ENCODE data around the gene ADI1.

The ADI1 gene

GRCh38 chr2:3542107-3542506 is 22.8 kb upstream of the ADI1 start:
- no peak for TF ChIP-seq ELF4 (IDR thresholded peaks at IDR 0.05)
- TF ChIP-seq HDGF (IDR thresholded peaks at IDR 0.05; ENCODE audit: borderline replicate concordance), result no peak
- TF ChIP-seq FOXA1 (IDR thresholded peaks at IDR 0.05), result no peak
- no peak for TF ChIP-seq NFRKB (IDR thresholded peaks at IDR 0.05)
- TF ChIP-seq SP1 (IDR thresholded peaks at IDR 0.05), result no peak

GRCh38 chr2:3539836-3540235 is 20.5 kb upstream of the ADI1 start:
- CTCF ChIA-PET, result no interaction called here
- no peak for DNase-seq (ENCODE audit: extremely low spot score)
- TF ChIP-seq LEF1 (IDR thresholded peaks at IDR 0.05; ENCODE audit: borderline replicate concordance) (no peak), BHLHE40 (IDR thresholded peaks at IDR 0.05; ENCODE audit: borderline replicate concordance) (no peak), SP1 (IDR thresholded peaks at IDR 0.05) (no peak), NFRKB (IDR thresholded peaks at IDR 0.05) (no peak), FOXK2 (IDR thresholded peaks at IDR 0.05) (no peak), FOXM1 (IDR thresholded peaks at IDR 0.05; ENCODE audit: borderline replicate concordance) (no peak), TARDBP (IDR thresholded peaks at IDR 0.05) (no peak), SUZ12 (IDR thresholded peaks at IDR 0.05) (no peak), ELF4 (IDR thresholded peaks at IDR 0.05) (no peak), FOXA1 (IDR thresholded peaks at IDR 0.05) (no peak), ARNT (IDR thresholded peaks at IDR 0.05) (no peak), CTBP1 (IDR thresholded peaks at IDR 0.05; ENCODE audit: borderline replicate concordance) (no peak), L3MBTL2 (conservative IDR thresholded peaks at IDR 0.05) (no peak), PKNOX1 (IDR thresholded peaks at IDR 0.05) (no peak), ZNF384 (IDR thresholded peaks at IDR 0.05) (no peak), HDGF (IDR thresholded peaks at IDR 0.05; ENCODE audit: borderline replicate concordance) (no peak)
- POLR2A ChIA-PET, result no interaction called here

More at GRCh38 chr2:3542107-3542506, 22.8 kb upstream of the ADI1 start:
- POLR2A ChIA-PET, result no interaction called here
- no peak for DNase-seq (ENCODE audit: extremely low spot score)
- CTCF ChIA-PET, result no interaction called here

GRCh38 chr2:3536682-3537632 is 17.6 kb upstream of the ADI1 start:
- ChIA-PET POLR2A (interaction anchor here (0.7 to 1.1 kb wide), 2 partner anchors 18 to 68 kb away, joined by 3 to 8 read pairs; partner anchors contain the start of gene ADI1), CTCF (no interaction called here)

GRCh38 chr2:3535794-3536681 is 16.7 kb upstream of the ADI1 start:
- ChIA-PET POLR2A (interaction anchor here (0.7 to 1.4 kb wide), 3 partner anchors 12 to 69 kb away, joined by 3 to 8 read pairs (median 6); partner anchors contain the start of gene ADI1), CTCF (no interaction called here)
- DNase-seq (ENCODE audit: extremely low spot score), result no peak
- TF ChIP-seq PKNOX1 (IDR thresholded peaks at IDR 0.05) (no peak), TARDBP (IDR thresholded peaks at IDR 0.05) (no peak), LEF1 (IDR thresholded peaks at IDR 0.05; ENCODE audit: borderline replicate concordance) (no peak), FOXM1 (IDR thresholded peaks at IDR 0.05; ENCODE audit: borderline replicate concordance) (no peak), ARNT (IDR thresholded peaks at IDR 0.05) (no peak), ELF4 (IDR thresholded peaks at IDR 0.05) (no peak), NFRKB (IDR thresholded peaks at IDR 0.05) (no peak)

More at GRCh38 chr2:3536682-3537632, 17.6 kb upstream of the ADI1 start:
- TF ChIP-seq NFRKB (IDR thresholded peaks at IDR 0.05) (no peak), ELF4 (IDR thresholded peaks at IDR 0.05) (no peak), SP1 (IDR thresholded peaks at IDR 0.05) (no peak), FOXA1 (IDR thresholded peaks at IDR 0.05) (no peak), CTBP1 (IDR thresholded peaks at IDR 0.05; ENCODE audit: borderline replicate concordance) (no peak), L3MBTL2 (conservative IDR thresholded peaks at IDR 0.05) (no peak)
- DNase-seq (ENCODE audit: extremely low spot score), result peak; percentile 56

GRCh38 chr2:3535467-3535793 is 16.1 kb upstream of the ADI1 start:
- TF ChIP-seq TARDBP (IDR thresholded peaks at IDR 0.05) (no peak), LEF1 (IDR thresholded peaks at IDR 0.05; ENCODE audit: borderline replicate concordance) (no peak), FOXK2 (IDR thresholded peaks at IDR 0.05) (no peak), NFRKB (IDR thresholded peaks at IDR 0.05) (no peak), ZNF384 (IDR thresholded peaks at IDR 0.05) (no peak), FOXM1 (IDR thresholded peaks at IDR 0.05; ENCODE audit: borderline replicate concordance) (no peak), HDGF (IDR thresholded peaks at IDR 0.05; ENCODE audit: borderline replicate concordance) (no peak), ARNT (IDR thresholded peaks at IDR 0.05) (no peak), BHLHE40 (IDR thresholded peaks at IDR 0.05; ENCODE audit: borderline replicate concordance) (no peak), FOXA1 (IDR thresholded peaks at IDR 0.05) (no peak), SUZ12 (IDR thresholded peaks at IDR 0.05) (no peak), PKNOX1 (IDR thresholded peaks at IDR 0.05) (no peak), ELF4 (IDR thresholded peaks at IDR 0.05) (no peak), L3MBTL2 (conservative IDR thresholded peaks at IDR 0.05) (no peak), CTBP1 (IDR thresholded peaks at IDR 0.05; ENCODE audit: borderline replicate concordance) (no peak), SP1 (IDR thresholded peaks at IDR 0.05) (no peak)
- ChIA-PET CTCF (no interaction called here), POLR2A (interaction anchor here (1.4 kb wide), 1 partner anchor 11 kb away, joined by 6 read pairs; no protein-coding TSS in a partner anchor)
- no peak for DNase-seq (ENCODE audit: extremely low spot score)
